GM06990 (cell line): ENCODE results near the gene AFAP1.

Source experiments
- DNase-seq: peaks from one replicate; pipeline ENCODE4 v3.0.0-alpha.2; 2011; ENCODE audit not compliant: insufficient read length; ENCODE audit errors: extremely low read depth
- H3K27me3 ChIP-seq: replicated peaks from 2 replicates; pipeline ENCODE4 v1.6.0; 2011; ENCODE audit warnings: low read length; ENCODE audit not compliant: control insufficient read depth, insufficient read depth
- H3K36me3 ChIP-seq: 2 replicates; pipeline ENCODE4 v1.5.1; 2011; ENCODE audit warnings: low read length; ENCODE audit not compliant: control insufficient read depth, insufficient read depth
- H3K4me3 ChIP-seq: replicated peaks from 2 replicates; pipeline ENCODE4 v1.5.1; 2011; ENCODE audit warnings: low read depth, mild to moderate bottlenecking, control low read depth, low read length
- TF ChIP-seq, protein P1 (sequence below): IDR thresholded peaks from 2 replicates; pipeline ENCODE4 v1.5.1; 2011; ENCODE audit warnings: low read length, control low read depth, mild to moderate bottlenecking, inconsistent platforms; ENCODE audit not compliant: insufficient read depth, poor library complexity, severe bottlenecking

AFAP1 gene

DNA sequence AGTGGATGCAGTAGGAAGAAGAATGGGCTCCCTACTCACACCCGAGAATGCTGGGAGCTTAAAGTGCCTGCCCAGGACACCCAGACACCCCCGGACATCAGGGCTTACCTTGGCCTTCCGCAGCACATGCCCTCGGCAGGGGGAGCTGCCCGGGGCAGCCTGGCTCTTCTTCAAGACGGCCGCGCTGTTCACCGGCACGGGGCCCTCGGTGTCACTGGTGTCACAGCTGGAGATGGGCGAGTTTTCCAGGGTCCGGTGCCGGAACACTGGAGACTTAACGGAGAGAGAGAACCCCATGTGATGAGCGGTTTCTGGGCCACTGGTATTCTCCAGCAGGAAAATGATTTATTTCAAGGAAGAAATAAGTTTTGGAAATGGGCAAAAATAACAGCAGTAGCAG, 170.9 kb downstream of the AFAP1 start:
- no peak for DNase-seq
- TF ChIP-seq, protein P1, sequence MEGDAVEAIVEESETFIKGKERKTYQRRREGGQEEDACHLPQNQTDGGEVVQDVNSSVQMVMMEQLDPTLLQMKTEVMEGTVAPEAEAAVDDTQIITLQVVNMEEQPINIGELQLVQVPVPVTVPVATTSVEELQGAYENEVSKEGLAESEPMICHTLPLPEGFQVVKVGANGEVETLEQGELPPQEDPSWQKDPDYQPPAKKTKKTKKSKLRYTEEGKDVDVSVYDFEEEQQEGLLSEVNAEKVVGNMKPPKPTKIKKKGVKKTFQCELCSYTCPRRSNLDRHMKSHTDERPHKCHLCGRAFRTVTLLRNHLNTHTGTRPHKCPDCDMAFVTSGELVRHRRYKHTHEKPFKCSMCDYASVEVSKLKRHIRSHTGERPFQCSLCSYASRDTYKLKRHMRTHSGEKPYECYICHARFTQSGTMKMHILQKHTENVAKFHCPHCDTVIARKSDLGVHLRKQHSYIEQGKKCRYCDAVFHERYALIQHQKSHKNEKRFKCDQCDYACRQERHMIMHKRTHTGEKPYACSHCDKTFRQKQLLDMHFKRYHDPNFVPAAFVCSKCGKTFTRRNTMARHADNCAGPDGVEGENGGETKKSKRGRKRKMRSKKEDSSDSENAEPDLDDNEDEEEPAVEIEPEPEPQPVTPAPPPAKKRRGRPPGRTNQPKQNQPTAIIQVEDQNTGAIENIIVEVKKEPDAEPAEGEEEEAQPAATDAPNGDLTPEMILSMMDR = no peak
- H3K36me3 ChIP-seq = no peaks in the 10 kb centered on the region
- no peaks in the 10 kb centered on the region; the same call in 1 of the 2 replicates for H3K27me3 ChIP-seq
- H3K4me3 ChIP-seq = no peak overlapping the region

DNA sequence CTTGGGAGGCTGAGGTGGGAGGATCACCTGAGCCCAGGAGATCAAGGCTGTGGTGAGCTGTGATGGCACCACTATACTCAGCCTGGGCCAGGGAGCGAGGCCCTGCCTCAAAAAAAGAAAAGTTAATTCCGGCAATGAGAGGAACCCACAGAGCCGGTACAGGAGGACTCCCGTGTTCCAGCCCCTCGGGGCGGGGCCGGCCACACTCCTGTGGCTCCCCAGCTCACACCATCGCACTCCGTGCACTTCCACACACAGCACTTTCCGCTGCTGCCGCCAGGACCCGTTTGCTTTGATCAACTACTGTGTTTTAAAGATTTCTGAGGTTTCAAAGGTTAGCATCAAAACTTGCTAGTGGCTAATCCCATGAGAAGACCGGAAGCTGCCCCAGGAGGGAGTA, 171.7 kb downstream of the AFAP1 start:
- DNase-seq = no peak
- Histone ChIP-seq H3K27me3 (no peaks in the 10 kb centered on the region; the same call in 1 of the 2 replicates), H3K4me3 (no peak overlapping the region), H3K36me3 (no peaks in the 10 kb centered on the region)
- TF ChIP-seq, protein P1 = no peak

DNA sequence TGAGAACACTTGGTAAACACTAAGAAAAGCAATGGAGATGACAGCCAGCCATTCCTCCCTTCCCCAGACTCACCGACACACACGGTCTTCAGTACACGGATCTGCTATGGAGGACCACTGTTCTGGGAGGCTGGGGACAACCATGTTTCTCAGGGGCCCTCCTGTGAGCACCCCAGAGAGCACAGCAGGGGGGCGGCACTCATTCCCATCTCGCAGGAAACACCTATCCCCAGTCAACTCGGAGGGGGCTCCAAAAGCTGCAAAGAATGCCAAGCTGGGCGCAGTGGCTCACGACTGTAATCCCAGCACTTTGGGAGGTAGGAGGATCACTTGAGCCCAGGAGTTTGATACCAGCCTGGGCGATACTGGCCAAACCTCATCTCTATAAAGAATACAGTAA, 172.1 kb downstream of the AFAP1 start:
- TF ChIP-seq, protein P1 = no peak
- Histone ChIP-seq H3K36me3 (no peaks in the 10 kb centered on the region), H3K27me3 (no peaks in the 10 kb centered on the region; the same call in 1 of the 2 replicates), H3K4me3 (no peak overlapping the region)
- DNase-seq = no peak

DNA sequence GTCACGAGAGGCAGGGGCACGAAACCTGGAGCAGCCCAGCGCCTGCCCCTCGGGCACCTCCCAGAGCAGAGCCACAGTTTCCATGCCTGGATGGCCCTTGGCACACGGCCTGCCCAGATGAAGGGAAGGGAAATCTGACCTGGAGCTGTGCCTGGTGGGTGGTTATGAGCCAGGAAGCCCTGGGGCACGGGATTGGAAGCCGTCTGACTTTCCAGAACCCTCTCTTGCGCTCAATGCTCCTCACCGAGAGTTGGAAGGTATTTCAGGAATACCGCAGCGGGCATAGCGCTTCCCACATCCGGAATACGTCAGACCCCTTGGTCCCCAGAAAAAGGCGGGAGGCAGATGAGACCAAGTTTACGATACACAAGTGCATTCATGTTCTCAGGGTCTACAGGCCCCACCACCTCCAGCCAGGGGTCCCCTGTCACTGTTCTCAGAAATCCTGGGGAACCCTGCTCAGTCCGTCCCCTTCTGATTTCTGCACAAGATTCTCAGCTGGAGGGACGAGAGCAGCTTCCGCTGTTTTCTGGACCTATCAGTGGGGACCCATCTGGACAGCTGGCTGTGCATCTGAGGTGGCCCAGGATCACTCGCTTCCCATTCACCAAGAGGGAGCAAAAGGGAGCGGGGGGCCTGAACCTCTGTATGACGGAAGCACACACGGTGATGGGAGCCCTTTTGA, 172.9 kb downstream of the AFAP1 start:
- Histone ChIP-seq H3K4me3 (no peak overlapping the region), H3K36me3 (no peaks in the 10 kb centered on the region), H3K27me3 (no peaks in the 10 kb centered on the region; the same call in 1 of the 2 replicates)
- TF ChIP-seq, protein P1 = no peak
- no peak for DNase-seq

DNA sequence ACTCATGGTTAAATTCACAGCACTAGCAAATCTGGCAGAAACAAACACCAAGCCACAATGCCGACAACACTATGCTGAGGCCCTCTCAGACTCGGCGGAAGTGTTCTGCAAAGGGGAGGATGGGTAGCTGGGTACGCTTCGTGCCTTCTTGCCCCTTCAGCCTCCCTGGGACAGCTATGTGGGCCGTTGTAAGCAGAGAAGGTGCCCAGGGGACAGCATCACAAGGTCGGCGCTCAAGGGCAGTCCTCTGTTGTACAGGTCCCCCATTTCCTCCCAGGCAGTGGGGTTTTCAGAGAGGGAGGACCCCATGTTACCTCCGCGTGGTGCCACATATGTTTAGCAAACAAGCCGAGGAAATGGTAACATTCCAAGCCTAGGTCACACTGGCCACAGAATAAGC, 173.6 kb downstream of the AFAP1 start:
- TF ChIP-seq, protein P1 = no peak
- no peaks in the 10 kb centered on the region; the same call in 1 of the 2 replicates for H3K27me3 ChIP-seq
- DNase-seq = no peak

DNA sequence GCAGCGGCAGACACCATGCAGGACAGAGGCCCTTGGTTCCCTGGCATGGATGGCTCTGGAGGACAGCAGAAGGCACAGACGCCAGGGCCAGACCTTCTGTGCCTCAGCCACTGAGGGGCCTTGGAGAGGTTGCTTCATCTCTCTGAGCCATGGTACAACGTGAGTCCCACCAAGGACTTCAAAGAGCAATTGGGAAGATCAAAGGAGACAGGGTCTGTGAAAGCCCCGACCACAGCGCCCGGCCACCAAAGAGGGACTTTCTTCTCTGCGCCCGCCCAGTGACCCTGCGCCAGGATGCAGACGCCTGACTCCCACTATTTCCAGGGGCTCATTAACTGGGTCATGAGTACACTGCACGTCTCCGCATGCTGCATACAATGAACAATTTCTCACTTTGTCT, 174.0 kb downstream of the AFAP1 start:
- TF ChIP-seq, protein P1 = no peak
- Histone ChIP-seq H3K27me3 (no peaks in the 10 kb centered on the region; the same call in 1 of the 2 replicates), H3K4me3 (no peak overlapping the region), H3K36me3 (no peaks in the 10 kb centered on the region)
- DNase-seq = no peak

More for the DNA sequence above, 173.6 kb downstream of the AFAP1 start:
- H3K4me3 ChIP-seq = no peak overlapping the region
- no peaks in the 10 kb centered on the region for H3K36me3 ChIP-seq
